HG02642 (cell line): ENCODE measurements around the gene PSAP.

Source experiments
- ATAC-seq: cut with Tn5 transposase; IDR thresholded peaks from one replicate; pipeline ENCODE4 v1.9.1; 2021; ENCODE audit warnings: mild to moderate bottlenecking; ENCODE audit not compliant: unreplicated experiment, poor library complexity

PSAP gene

DNA sequence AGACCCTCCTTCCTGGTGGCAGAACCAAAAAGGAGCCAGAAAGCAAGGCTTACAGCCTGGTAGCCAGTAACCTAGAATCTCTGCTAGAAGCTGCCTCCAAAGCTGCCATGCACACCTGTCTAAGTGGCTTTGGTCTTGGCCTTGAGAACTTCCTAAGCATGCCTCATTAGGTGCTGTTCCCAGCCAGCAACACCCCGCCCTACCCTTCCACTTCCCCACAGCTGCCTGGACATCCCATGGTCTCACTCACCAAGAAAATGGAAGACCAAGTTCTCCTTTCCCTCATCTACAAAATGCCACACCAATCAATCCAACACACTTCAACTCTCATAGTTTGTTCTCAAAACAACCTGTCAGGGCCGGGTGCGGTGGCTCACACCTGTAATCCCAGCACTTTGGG, 4.2 kb downstream of the PSAP start:
- no peak for ATAC-seq

DNA sequence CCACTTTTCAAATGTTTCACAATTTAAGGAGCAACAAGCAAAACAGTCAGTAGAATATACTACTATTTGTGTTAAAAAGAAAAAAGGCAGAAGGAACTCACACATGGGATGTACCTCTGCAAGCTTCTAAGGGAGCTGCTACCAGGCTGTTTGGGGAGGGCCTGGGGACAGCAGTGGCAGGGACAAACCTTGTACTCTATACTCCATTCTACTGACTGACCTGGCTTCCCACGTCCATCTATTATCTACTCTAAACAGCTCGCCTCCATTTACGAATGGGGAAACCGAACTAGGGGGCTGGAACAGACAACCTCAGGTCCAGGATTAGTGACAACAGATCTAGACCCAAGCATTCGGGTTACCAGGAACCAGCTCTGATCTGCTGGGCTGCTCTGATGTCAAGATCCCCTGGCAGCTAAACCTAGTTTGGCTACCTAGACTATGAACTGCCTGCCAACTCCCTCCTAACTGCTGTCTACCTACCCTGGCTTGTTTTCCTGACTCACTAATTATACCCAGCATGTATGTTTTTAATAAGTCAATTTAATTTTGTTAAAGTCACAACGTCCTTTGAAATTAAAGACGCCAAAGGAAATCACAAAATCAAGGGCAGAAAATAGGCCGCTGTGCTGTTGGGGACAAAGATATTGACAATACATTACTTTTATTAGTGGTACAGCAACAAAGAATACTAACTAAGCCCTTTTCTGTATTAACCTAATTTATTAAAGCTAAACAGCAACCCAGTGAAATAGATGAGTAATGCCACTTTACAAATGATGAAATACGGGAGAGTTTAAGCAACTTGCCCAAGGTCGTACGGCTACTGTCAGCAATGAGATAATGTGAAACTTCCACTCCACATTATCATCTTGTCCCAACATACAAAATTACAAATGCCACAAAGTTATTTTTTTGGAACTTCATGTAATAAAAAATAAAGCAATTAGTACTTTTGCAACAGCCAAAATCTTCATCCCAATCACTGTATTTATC, 5.3 kb downstream of the PSAP start:
- ATAC-seq, result no peak

DNA sequence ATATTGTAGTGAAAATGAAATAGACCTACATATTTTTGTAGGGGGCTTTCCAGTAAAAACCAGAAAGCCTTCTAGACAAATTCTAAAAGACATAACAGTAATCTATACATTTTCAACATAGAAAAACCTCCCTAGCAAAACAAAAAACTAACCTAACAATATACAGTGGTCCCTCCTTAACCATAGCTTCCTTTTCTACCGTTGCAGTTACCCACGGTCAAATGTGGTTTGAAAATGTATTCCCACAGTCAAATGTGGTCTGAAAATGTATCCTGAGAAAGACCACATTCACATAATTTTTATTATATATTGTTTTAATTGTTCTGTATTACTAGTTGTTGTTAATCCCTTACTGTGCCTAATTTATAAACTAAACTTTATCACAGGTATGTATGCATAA, 6.4 kb downstream of the PSAP start:
- ATAC-seq, result no peak

DNA sequence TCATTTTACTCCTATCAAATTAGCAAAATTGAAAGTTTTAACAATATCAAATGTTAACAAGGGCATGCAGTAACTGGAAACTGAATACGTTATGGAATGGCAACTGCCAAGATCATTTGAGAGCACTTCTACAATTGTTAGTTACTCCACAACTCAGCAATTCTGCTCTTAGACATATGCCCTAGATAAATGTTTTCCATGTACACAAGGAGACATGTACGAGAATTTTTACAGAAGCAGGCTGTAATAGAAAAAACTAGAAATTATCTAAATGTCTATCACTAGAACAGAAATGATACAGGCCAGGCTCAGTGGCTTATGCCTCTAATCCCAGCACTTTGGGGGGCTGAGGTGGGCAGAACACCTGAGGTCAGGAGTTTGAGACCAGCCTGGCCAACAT, 7.0 kb downstream of the PSAP start:
- ATAC-seq, result no peak

DNA sequence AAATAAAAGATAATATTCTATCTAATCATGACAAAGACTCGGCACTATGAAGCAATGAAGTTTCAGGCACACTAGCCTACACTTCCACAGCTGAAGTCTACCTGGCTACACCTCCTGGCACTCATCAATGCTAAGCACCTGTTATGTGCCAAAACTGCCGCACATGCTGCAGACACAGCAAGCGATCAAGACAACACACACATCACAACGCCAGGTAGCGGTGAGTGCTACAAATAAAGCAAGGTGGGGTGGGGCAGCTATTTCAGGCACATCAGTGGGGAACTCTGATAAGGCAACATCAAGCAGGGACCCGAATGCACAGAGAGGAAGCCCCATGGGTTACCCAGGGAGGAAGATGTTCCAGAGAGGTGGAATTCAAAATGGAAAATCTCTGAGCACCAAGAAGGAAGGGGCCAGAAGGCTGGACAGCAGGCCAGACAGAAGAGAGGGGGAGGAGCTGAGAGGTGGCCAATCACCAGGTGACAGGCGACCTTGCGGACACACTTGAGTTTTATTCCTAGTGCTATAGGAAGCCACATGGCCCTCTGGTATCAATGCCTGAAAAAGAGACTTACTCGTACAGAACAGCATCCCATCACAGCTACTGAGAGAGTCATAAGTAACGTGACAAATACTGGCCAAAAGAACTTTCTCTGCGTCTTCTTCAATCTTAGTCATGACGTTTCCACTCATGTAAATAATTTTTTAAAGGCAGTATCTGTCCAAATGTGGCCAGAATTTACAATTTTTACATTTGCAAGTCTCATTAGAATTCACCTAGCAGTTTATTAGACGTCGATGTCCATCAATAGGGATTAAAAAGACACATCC, 8.0 kb downstream of the PSAP start:
- ATAC-seq, result no peak

DNA sequence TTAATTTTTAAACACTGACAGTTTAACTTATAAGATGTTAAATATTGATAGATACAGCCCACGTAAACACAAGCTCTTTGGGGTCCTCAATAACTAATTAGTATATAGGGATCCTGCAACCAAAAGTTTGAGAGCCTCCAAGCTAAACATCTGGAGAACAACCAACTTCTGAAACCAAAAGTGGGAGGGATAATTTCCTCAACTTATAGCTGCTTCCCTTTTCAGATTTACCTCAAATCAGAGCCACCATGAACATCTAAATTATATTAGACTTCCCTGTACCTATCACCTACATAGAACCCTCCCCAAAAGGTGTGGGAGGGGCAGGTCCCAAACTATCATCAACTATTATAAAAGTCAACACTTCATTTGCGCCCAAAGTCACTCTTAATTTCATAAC, 8.6 kb downstream of the PSAP start:
- no peak for ATAC-seq

DNA sequence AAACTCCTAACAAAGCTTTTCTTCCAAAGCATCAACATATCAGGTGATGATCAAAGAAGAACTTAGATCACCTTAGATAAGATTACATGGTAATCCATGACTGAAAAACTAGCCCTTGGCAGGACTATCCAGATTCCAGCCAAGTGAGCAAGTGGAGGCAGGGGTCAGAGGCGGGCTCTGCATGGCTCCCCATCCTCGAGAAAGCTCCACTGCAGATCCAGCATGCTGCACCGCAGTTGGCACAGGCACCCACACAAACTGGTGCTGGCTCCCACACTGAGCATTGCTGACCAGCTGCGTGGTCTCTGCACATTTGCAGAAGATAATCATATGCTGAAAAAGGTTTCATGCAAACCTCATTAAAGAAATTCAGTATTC, 10.1 kb downstream of the PSAP start:
- no peak for ATAC-seq

DNA sequence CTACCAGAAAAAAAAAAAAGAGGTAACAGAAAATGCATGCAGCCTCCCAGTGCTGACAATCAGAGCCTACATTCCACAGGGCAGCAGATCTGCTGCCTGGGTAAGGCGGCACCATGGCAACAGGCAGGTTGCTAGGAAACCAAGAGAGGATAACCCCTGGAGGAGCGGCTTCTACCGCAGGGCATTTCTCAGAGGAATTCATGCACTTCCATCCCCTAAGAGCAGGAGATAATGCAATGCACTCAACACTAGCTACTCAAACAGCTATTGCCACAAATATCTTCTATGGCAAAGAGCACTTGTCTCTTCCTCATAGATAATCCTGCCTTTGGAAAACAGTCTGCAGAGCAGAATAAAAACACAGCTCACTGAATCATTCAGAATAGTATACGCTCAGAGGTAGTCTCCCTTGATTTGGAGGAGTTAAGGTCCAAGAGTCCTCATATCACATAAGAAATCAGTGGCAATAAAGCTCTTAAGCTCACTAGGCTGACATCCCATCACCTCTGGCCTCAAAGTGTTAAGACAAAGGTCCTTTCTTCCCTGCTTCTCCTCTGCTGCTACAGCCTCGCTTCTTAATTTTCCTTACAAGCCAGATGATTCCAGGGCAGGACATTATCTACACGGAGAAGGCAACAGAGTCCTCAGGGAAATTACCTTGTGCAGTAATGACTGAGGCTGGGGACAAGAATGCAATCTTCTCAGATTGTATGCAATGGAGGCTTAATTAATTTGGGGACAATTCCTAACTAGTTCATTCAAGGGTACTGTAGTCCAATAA, 10.7 kb downstream of the PSAP start:
- ATAC-seq, result no peak

DNA sequence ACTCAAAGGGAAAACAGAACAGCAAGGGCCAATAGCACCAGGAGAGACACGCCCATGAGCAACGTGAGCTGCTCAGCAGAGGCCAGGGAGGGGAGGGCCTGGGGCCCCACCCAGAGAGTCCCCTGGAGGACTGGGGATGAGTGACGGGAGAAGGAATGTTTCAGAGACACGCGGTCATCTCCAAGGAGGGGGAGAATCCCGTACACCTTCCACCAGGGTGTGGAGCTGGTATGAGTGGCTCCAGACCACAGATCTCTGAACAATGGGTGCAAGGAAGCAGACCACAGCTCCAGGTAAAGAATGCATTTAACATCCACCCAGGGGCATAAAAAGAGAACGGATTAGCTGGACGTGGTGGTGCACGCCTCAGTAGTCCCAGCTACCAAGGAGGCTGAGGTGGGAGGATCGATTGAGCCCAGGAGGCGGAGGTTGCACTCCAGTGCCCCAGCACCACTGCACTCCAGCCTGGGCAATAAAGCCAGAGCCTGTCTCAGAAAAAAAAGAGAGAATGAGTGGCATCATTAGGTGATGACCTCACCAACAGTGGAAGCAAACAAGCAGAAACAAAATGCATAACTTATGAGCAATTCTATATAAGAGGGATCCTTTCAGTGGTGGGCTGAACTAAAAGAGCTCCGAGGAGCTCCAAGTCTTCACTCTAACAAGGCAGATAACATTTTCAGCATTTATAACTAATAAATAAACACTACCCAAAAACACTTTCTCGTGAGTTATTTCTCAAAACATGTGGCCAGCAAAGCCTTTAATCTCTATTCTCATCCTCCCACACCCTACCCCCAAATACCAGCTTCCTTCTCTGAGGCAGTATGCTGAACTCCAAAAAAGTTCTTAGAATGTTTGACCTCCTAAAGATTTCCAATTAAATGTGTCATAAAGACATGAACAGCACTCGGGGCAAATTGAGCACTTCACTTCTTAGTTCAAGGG, 12.5 kb downstream of the PSAP start:
- ATAC-seq, result no peak

DNA sequence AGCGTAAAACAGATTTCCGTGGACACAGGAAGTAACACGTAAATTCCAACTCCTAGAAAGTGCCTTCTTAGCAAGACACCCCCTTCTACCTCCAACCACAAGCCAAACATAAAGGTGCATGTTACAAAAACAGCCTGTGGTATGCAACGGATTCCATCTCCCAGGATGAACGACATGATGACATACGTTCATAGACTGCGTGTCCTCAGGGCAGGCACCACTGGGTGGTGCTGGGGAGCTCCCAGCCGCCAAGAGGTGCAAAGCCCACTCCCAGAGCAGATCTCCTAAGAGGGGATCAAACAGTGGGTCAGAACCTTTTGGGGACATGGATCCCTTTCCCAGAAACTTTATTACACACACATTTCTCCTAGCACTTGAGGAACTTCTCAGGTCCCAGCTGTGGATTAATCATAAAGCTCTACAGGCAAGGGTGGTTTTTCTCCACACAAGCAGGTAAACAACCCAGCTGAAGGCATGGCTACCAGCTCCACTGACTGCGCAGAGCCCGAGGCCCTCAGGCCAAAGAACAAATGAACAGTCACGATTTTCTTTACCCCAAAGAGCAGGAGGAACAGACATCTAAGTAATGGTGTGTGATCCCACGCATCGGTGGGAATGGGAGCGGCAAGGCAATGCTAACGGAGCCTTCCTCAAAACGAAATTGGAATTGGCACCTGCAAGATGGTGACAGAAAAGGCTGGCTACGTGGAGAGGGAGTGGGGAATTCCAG, 13.8 kb downstream of the PSAP start:
- ATAC-seq, result no peak

DNA sequence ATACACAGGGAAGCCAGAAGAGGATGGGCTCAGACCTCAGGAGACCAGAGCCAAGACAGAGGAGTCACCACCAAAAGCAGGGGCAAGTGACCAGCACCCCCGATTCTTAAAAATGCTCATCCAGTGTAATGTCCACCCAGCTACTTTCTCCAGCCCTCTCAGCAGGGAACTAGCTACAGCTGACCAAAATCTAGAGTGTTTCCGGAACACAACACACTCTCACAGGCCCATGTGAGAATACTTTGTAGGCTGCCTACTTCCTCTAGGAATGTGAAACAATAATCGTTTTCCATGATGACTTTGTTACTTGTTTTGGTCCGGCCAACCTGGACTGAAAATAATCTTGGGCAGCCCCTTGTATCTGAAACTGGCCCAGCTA, 14.5 kb downstream of the PSAP start:
- peak; percentile 31 for ATAC-seq

DNA sequence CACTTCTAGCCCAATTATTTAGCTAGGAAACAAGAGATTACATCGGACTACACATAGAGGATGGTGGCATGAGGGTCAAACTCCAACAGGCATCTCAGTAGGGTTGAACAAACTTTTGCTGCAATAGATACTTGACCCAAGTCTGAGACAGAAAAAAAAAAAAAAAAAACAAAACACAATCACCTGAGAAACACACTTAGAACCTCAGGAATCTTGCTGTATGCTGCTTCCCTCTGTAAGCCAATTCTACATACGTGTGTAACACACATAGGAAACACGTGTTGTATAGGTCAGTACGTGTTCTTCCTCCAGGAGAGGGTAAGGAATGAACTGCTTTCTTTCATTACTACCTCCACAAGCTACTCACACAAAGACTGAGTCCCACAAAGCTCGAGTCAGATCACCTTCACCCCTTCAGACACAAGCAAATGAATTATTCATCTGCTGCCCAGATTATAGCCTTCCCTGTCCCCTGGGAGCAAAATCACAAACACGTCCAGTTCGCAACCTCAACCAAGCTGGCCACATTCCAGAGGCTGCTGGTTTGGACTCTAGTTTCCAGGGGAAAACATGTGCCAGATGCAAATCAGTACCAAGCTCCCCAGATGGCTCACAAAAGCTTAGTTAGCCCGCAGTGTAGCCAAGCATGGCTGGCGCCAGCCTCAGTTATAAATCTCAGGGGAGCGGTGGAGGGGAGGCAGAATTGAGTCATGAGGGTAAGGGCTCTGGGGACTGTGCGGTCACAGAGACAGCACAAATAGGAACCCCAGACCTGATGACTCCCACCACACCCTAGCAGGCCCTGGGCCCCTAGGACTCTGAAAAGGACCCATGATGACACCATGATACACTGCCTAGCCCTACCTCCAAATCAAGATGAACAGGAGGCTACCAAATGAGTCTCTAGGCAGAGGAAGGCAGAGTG, 15.1 kb downstream of the PSAP start:
- peak; percentile 92 for ATAC-seq

DNA sequence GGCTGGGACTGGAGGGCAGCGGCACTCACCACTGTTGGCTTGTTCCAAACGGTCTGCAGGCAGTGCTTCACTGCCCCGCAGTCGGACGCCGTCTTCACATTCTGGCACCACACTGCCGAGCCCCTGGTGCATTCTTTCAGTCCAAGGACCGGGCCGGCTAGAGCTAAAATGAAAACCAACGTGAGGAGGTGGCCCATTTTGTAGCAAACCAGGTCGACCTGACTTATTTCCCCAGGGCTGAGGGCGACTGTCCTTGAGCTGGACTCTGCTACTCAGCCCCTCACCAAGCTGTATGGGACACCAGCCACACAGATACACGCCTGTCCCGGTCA, 16.7 kb downstream of the PSAP start:
- ATAC-seq, result no peak

DNA sequence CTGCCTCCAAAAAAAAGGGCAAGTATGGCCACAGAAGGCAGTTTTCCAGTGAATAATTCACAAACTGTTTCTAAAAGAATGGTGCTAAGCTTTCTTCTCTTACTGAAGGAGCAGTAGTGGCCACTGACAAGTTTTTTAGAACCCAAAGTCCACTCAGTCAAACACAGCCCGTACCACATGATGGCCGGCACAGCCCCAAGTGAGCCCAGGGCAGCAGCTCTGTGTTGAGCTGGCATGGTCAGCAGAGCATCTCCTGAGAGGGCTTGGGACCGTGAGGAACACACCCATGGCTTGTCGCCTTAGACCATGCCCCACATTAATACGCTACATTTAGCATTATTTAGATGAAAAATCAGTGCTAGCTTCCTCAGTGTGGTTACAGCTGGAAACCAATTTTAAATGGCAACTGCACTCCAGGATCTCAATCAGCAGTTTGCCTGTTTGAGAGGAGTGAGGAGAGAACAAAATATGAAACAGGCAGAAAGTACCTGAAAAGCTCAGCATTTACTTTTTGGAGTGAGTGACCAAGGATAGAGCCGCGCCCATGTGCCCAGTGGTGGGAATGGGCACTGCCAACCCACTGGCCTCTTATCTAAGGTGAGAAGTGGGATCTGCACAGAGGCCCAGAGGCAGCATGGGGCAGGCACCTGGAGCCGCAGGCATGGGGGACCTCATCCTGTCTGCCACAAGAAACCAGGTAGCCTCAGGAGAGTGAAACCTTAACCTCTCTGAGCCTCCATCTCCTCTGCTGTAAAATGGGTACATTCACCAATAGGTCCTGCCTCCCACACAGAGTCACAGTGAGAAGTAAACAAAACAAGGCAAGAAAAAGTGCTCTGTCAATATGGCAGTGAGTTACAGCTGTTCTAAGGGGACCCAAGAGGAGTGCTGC, 17.4 kb downstream of the PSAP start:
- ATAC-seq, result no peak

DNA sequence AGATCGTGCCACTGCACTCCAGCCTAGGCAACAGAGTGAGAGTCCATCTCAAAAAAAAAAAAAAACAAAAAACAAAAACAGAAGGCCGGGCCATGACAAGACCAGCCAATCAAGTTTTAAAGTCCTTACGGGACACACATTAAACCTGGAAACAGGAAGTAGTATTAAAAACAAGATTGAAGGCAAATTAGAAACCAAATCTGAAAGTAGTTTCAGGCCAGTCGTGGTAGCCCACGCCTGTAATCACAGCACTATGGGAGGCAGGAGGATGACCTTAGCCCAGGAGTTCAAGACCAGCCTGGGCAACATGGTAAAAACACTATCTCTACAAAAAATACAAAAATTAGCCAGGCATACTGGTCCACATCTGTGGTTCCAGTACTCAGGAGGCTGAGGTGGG, 18.1 kb downstream of the PSAP start:
- ATAC-seq, result no peak

DNA sequence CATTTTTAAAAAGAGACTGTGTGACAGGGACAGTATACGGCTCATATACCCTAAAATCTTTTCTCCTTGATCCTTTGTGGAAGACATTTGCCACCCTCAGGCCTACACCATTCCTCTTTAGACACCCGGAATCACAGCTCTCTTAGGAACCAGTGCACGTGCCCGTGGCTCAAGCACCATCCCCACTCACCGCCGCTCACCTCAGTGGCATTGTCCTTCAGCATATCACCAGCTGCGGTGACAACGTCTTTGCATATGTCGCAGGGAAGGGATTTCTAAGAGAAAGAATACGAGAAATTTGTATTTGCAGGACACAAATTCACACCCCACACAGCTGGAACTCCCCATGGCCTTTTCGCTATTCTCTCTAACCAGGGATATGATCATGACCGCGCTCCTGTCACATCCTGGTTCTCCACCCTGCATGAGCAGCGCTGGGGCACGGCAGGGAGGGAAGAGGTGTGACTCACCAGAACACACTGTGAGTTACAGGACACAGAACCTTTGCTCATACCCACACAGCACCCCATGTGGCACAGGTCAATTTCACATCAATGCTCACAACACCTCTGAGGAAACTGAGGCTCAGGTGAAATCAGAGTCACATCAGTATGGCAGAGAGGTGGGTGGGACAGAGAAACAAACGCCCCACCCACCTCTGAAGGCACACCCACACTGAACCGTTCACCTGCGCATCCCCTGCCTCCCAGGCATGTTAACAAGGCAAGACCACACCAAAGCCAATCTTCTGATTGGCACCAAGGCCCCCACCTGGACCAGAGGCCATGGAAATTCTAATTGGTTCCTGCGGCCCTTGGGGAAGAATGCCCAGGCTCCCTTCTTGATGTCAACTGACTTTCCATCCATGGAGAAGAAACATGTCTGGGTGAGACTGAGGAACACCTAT, 19.2 kb downstream of the PSAP start:
- no peak for ATAC-seq
